ENCODE data around the gene RNASEH2A.
A peak's percentile ranks its signal among the peaks of the same experiment; 100 is the strongest.
"Not testable (repeated sequence)": the region's sequence is repeated elsewhere in the genome, so short reads cannot be mapped to it uniquely, and the experiment has no call there.

The RNASEH2A gene

GRCh38 chr19:12793290-12794195, 12.8 kb upstream of the RNASEH2A start:
- peak overlapping the region; percentile 100 for H3K27ac ChIP-seq
- peak; percentile 42 for TF ChIP-seq CTCF (IDR thresholded peaks at IDR 0.05)
- H3K27me3 ChIP-seq, result no peaks in the 10 kb centered on the region
- peak overlapping the region; percentile 87 to 99 for H3K4me3 ChIP-seq (ENCODE audit: low read depth in 1 of 2, low read length in 1 of 2)
- H3K36me3 ChIP-seq, result peaks cover 8% of the 10 kb centered on the region
- no peaks in the 10 kb centered on the region for H3K9me3 ChIP-seq
- peaks cover 28 to 42% of the 10 kb centered on the region in 2 experiments for H3K4me1 ChIP-seq (ENCODE audit: control insufficient read depth in 1 of 2, insufficient read depth in 1 of 2, low read depth in 1 of 2, low read length in 1 of 2)

GRCh38 chr19:12794196-12794941, 12.0 kb upstream of the RNASEH2A start:
- no peaks in the 10 kb centered on the region for H3K9me3 ChIP-seq
- H3K4me3 ChIP-seq (ENCODE audit: low read depth in 1 of 2, low read length in 1 of 2), result peak overlapping the region; percentile 87 to 99
- peak overlapping the region; percentile 100 for H3K27ac ChIP-seq
- no peak for TF ChIP-seq CTCF (IDR thresholded peaks at IDR 0.05)
- H3K36me3 ChIP-seq, result peaks cover 8% of the 10 kb centered on the region
- H3K4me1 ChIP-seq (ENCODE audit: control insufficient read depth in 1 of 2, insufficient read depth in 1 of 2, low read depth in 1 of 2, low read length in 1 of 2), result peaks cover 25 to 34% of the 10 kb centered on the region in 2 experiments
- no peaks in the 10 kb centered on the region for H3K27me3 ChIP-seq

DNA sequence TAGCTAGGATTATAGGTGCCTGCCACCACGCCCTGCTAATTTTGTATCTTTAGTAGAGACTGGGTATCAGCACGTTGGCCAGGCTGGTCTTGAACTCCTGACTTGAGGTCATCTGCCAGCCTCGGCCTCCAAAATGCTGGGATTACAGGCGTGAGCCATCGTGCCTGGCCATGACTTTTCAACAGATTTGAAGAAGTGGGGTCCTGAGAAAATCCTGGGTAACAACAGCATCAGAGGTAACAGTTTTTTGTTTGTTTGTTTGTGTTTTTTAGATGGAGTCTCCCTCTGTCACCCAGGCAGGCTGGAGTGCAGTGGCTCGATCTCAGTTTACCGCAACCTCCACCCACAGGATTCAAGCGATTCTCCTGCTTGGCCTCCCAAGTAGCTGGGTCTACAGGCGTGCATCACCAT, 11.4 kb upstream of the RNASEH2A start:
- H3K4me3 ChIP-seq (ENCODE audit: low read depth in 1 of 2, low read length in 1 of 2), result peak overlapping the region; percentile 87 to 99
- no peak for TF ChIP-seq CTCF (IDR thresholded peaks at IDR 0.05)
- peaks cover 8% of the 10 kb centered on the region for H3K36me3 ChIP-seq
- H3K9me3 ChIP-seq, result no peaks in the 10 kb centered on the region
- peaks cover 25 to 33% of the 10 kb centered on the region in 2 experiments for H3K4me1 ChIP-seq (ENCODE audit: control insufficient read depth in 1 of 2, insufficient read depth in 1 of 2, low read depth in 1 of 2, low read length in 1 of 2)
- H3K27ac ChIP-seq, result peak overlapping the region; percentile 100
- H3K27me3 ChIP-seq, result peaks cover 6% of the 10 kb centered on the region

DNA sequence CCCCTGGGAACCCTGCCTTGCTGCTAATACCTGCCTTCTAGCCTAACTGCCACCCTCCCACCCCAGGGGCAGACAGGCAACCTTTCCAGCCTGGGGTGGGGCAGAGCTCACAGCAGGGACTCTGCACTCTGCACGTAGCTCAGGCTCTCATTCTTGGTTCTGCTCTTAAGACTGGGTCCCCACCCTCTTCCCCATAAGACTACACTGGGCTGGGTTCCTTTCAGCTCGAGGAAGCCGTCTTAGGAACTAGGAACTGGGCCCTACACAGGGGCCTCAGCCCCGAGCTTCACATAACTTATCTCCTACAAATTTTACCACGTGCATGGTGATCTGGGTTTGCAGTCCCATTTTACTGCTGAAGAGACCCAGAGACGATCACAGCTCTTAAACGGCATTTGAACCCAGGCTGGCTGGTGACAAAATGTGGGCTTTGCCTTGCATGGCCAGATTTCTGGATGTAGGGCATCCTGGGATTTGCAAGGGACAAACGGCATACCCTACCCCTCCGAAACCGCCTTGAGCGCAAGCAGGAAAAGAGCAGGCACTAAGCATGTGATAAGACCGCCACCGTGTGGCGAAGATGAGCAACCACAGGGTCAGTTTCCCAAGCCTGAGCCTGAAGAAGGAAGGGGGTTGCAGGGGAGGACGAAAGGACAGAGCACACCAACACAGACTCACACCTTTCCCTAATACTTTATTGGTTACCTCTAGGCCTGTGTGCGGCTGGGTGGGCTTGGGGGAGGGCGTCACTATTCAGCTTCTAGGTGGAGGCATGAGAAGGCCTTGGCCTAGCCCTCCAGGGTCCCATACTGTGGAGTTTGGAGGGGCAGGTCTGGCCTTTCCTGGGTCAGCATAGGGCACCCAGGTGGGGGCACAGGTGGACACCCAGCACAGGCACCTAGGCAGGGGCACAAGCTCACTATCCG, 10.0 kb upstream of the RNASEH2A start:
- Histone ChIP-seq H3K4me1 (ENCODE audit: control insufficient read depth in 1 of 2, insufficient read depth in 1 of 2, low read depth in 1 of 2, low read length in 1 of 2) (peaks cover 34% of the 10 kb centered on the region in 2 experiments), H3K36me3 (peaks cover 8% of the 10 kb centered on the region), H3K27ac (peak overlapping the region; percentile 65), H3K27me3 (peaks cover 20% of the 10 kb centered on the region), H3K4me3 (ENCODE audit: low read depth in 1 of 2, low read length in 1 of 2) (peak overlapping the region; percentile 47 to 52), H3K9me3 (no peaks in the 10 kb centered on the region)
- peak; percentile 96 for TF ChIP-seq CTCF (IDR thresholded peaks at IDR 0.05)

- Histone ChIP-seq H3K36me3 (peaks cover 8% of the 10 kb centered on the region), H3K4me3 (ENCODE audit: low read depth in 1 of 2, low read length in 1 of 2) (no peak overlapping the region), H3K9me3 (no peaks in the 10 kb centered on the region), H3K4me1 (ENCODE audit: control insufficient read depth in 1 of 2, insufficient read depth in 1 of 2, low read depth in 1 of 2, low read length in 1 of 2) (peaks cover 41% of the 10 kb centered on the region in 2 experiments), H3K27me3 (peaks cover 28% of the 10 kb centered on the region), H3K27ac (no peak overlapping the region)
- TF ChIP-seq CTCF (IDR thresholded peaks at IDR 0.05), result no peak
Measured at GRCh38 chr19:12797141-12797587, 9.2 kb upstream of the RNASEH2A start.

- Histone ChIP-seq H3K27me3 (peaks cover 32% of the 10 kb centered on the region), H3K4me1 (ENCODE audit: control insufficient read depth in 1 of 2, insufficient read depth in 1 of 2, low read depth in 1 of 2, low read length in 1 of 2) (peaks cover 42 to 43% of the 10 kb centered on the region in 2 experiments)
- not testable (repeated sequence) for H3K4me3 ChIP-seq (ENCODE audit: low read depth in 1 of 2, low read length in 1 of 2); H3K9me3 ChIP-seq; H3K27ac ChIP-seq; H3K36me3 ChIP-seq
Measured at GRCh38 chr19:12797607-12798006, 8.8 kb upstream of the RNASEH2A start.

All from neutrophil (primary cell).